ENCODE measurements around the gene VEGFA.

Gene VEGFA

GRCh38 chr6:43739642-43740091 is 30.3 kb upstream of the VEGFA start:
- no peak for TF ChIP-seq CTCF (conservative IDR thresholded peaks at IDR 0.05)
- TF ChIP-seq ZFX (IDR thresholded peaks at IDR 0.05), result no peak
- H3K27ac ChIP-seq, result no peak overlapping the region

- TF ChIP-seq ZFX (IDR thresholded peaks at IDR 0.05), result no peak
- no peak for TF ChIP-seq CTCF (conservative IDR thresholded peaks at IDR 0.05)
- peak overlapping the region; percentile 31 for H3K27ac ChIP-seq
Observed at GRCh38 chr6:43740321-43740960, 29.6 kb upstream of the VEGFA start.

GRCh38 chr6:43740961-43741764 is 28.8 kb upstream of the VEGFA start:
- peak overlapping the region; percentile 31 for H3K27ac ChIP-seq
- TF ChIP-seq ZFX (IDR thresholded peaks at IDR 0.05) (no peak), CTCF (conservative IDR thresholded peaks at IDR 0.05) (no peak)

- peak overlapping the region; percentile 53 for H3K27ac ChIP-seq
- TF ChIP-seq CTCF (conservative IDR thresholded peaks at IDR 0.05) (no peak), ZFX (IDR thresholded peaks at IDR 0.05) (no peak)
Observed at GRCh38 chr6:43741829-43742228, 28.2 kb upstream of the VEGFA start.

GRCh38 chr6:43742285-43742684 is 27.7 kb upstream of the VEGFA start:
- H3K27ac ChIP-seq, result peak overlapping the region; percentile 53
- TF ChIP-seq CTCF (conservative IDR thresholded peaks at IDR 0.05), result no peak
- no peak for TF ChIP-seq ZFX (IDR thresholded peaks at IDR 0.05)

- TF ChIP-seq CTCF (conservative IDR thresholded peaks at IDR 0.05), result no peak
- TF ChIP-seq ZFX (IDR thresholded peaks at IDR 0.05), result no peak
- peak overlapping the region; percentile 53 for H3K27ac ChIP-seq
Observed at GRCh38 chr6:43742931-43743632, 26.9 kb upstream of the VEGFA start.
